CD14-positive monocyte (primary cell): ENCODE results near the gene FBXO36. TPM values are rescaled to one million over a fixed set of nuclear protein-coding genes. Genes with fewer than 3 reads are reported as not detected.

Experiments used
- DNase-seq, 3 donors: peaks; one replicate each; pipeline ENCODE4 v3.0.0-alpha.2; 2011 to 2022
- H2AFZ ChIP-seq: 2 replicates; pipeline ENCODE4 v1.6.0; 2012; ENCODE audit warnings: mild to moderate bottlenecking, low read depth, low read length, inconsistent platforms; ENCODE audit not compliant: insufficient read depth, poor library complexity, severe bottlenecking
- H3K27ac ChIP-seq, 2 donors: 1 replicate in 1 of 2; 2 replicates in 1 of 2; pipeline ENCODE4 v1.5.1; 2012 to 2013; ENCODE audit warnings: low read length in 2 of 2, control low read depth in 1 of 2, inconsistent platforms in 1 of 2, low read depth in 1 of 2, mild to moderate bottlenecking in 1 of 2
- H3K27me3 ChIP-seq, 2 donors: one replicate each; pipeline versions ENCODE4 v1.6.0 to v1.6.1; 2011 to 2013; ENCODE audit warnings: low read length in 2 of 2; ENCODE audit not compliant: control insufficient read depth in 2 of 2, insufficient read depth in 2 of 2
- H3K36me3 ChIP-seq, 2 donors: replicated peaks in 1 of 2; 1 replicate in 1 of 2; 2 replicates in 1 of 2; pipeline versions ENCODE4 v1.5.1 to v1.6.1; 2012 to 2013; ENCODE audit warnings: low read length in 2 of 2, control low read depth in 1 of 2, inconsistent platforms in 1 of 2, mild to moderate bottlenecking in 1 of 2; ENCODE audit not compliant: insufficient read depth in 2 of 2, control insufficient read depth in 1 of 2
- H3K4me1 ChIP-seq, 2 donors: 1 replicate in 1 of 2; 2 replicates in 1 of 2; pipeline versions ENCODE4 v1.5.1 to v1.6.1; 2012 to 2013; ENCODE audit warnings: low read length in 2 of 2, control low read depth in 1 of 2, inconsistent platforms in 1 of 2, mild to moderate bottlenecking in 1 of 2, moderate library complexity in 1 of 2; ENCODE audit not compliant: insufficient read depth in 2 of 2, control insufficient read depth in 1 of 2
- H3K4me2 ChIP-seq: replicated peaks from 2 replicates; pipeline ENCODE3; 2012; ENCODE audit warnings: low read length, moderate library complexity, mild to moderate bottlenecking; ENCODE audit not compliant: poor library complexity, severe bottlenecking; ENCODE audit errors: extremely low read depth
- H3K4me3 ChIP-seq, 3 experiments: fragments of 200-600 bp in 1 of 3; sonication (generic) in 1 of 3; replicated peaks in 1 of 3; 1 replicate in 2 of 3; 2 replicates in 1 of 3; pipeline ENCODE4 v1.5.1; 2011 to 2013; ENCODE audit warnings: low read length in 3 of 3, mild to moderate bottlenecking in 3 of 3, control low read depth in 2 of 3, low read depth in 2 of 3, inconsistent platforms in 1 of 3, moderate library complexity in 1 of 3
- H3K79me2 ChIP-seq: 2 replicates; pipeline ENCODE4 v1.6.0; 2012; ENCODE audit warnings: mild to moderate bottlenecking, control low read depth, inconsistent platforms, low read length, moderate library complexity; ENCODE audit not compliant: insufficient read depth
- H3K9ac ChIP-seq: 2 replicates; pipeline ENCODE4 v1.6.0; 2017; ENCODE audit warnings: low read length, mild to moderate bottlenecking; ENCODE audit not compliant: insufficient read depth, poor library complexity, severe bottlenecking
- H3K9me3 ChIP-seq, 2 donors: replicated peaks in 1 of 2; 1 replicate in 1 of 2; 2 replicates in 1 of 2; pipeline versions ENCODE4 v1.5.1 to v1.6.1; 2012 to 2013; ENCODE audit warnings: low read length in 2 of 2, control low read depth in 1 of 2; ENCODE audit not compliant: control insufficient read depth in 1 of 2, insufficient read depth in 1 of 2
- H4K20me1 ChIP-seq: 2 replicates; pipeline ENCODE4 v1.6.0; 2012; ENCODE audit warnings: mild to moderate bottlenecking, low read length, control low read depth, moderate library complexity; ENCODE audit not compliant: insufficient read depth
- H3K27ac Mint-ChIP-seq, 7 donors: one replicate each; pipeline ENCODE4 v1.8.0; 2020; ENCODE audit warnings: mild to moderate bottlenecking in 7 of 7, mixed read lengths in 7 of 7, moderate library complexity in 6 of 7, inconsistent platforms in 2 of 7
- H3K27me3 Mint-ChIP-seq, 3 donors: one replicate each; pipeline ENCODE4 v1.8.0; 2021 to 2022; ENCODE audit warnings: low read depth in 3 of 3, mild to moderate bottlenecking in 3 of 3, mixed read lengths in 3 of 3, moderate library complexity in 3 of 3, inconsistent platforms in 1 of 3
- H3K36me3 Mint-ChIP-seq, 2 donors: one replicate each; pipeline ENCODE4 v1.8.0; 2020; ENCODE audit warnings: mixed read lengths in 2 of 2, inconsistent platforms in 1 of 2, mild to moderate bottlenecking in 1 of 2
- H3K4me1 Mint-ChIP-seq: one replicate; pipeline ENCODE4 v1.8.0; 2020; ENCODE audit warnings: mild to moderate bottlenecking, mixed read lengths
- H3K4me3 Mint-ChIP-seq, 2 donors: one replicate each; pipeline ENCODE4 v1.8.0; 2020; ENCODE audit warnings: mild to moderate bottlenecking in 2 of 2, mixed read lengths in 2 of 2, moderate library complexity in 1 of 2
- H3K9me3 Mint-ChIP-seq, 7 donors: one replicate each; pipeline ENCODE4 v1.8.0; 2020 to 2022; ENCODE audit warnings: mixed read lengths in 7 of 7, mild to moderate bottlenecking in 6 of 7, moderate library complexity in 6 of 7, inconsistent platforms in 2 of 7
- CTCF ChIP-seq: fragments of 200-600 bp; IDR thresholded peaks from one replicate; pipeline ENCODE4 v1.8.0; 2022; ENCODE audit warnings: antibody characterized with exemption, mild to moderate bottlenecking
- WGBS: methylation state at CpG from one replicate; pipeline ENCODE4 v1.1.5; 2013; ENCODE audit warnings: missing lambda C conversion rate; ENCODE audit not compliant: insufficient coverage; 5-methylcytosine and 5-hydroxymethylcytosine counted together
- intact Hi-C, 2 donors: fragments of 100-400 bp; cut with micrococcal nuclease; formaldehyde crosslinking; loops; one replicate each; pipeline versions ENCODE4 v1.15.0 to v1.15.1; 2023
- polyA minus RNA-seq: library from RNA; depleted of rRNA, polyadenylated mRNA; stranded (reverse); fragments of >200 nt; gene quantifications from 2 replicates; pipeline ENCODE4 v1.2.3, GENCODE V29; 2012
- polyA plus RNA-seq, 3 donors: library from polyadenylated mRNA; depleted of rRNA in 1 of 3; unstranded in 2 of 3; stranded (reverse) in 1 of 3; fragments of 300-500 nt in 2 of 3; fragments of >200 nt in 1 of 3; fragmentation: Illumina TruSeq in 2 of 3; gene quantifications; 1 replicate in 2 of 3; 2 replicates in 1 of 3; pipeline ENCODE4 v1.2.3, GENCODE V29; 2012 to 2021
- total RNA-seq, 12 experiments: library from RNA in 1 of 12; stranded (reverse) in 1 of 12; fragments of 120-200 nt in 1 of 12; gene quantifications; one replicate each; pipeline ENCODE4 v1.2.4 and lab custom pipeline; 2013 to 2026; ENCODE audit warnings: mixed read lengths in 6 of 12, inconsistent platforms in 1 of 12

FBXO36 gene
- 0.64 TPM for total RNA-seq (2013)
- polyA plus RNA-seq (under 1 TPM; 0.52 to 0.90 (median 0.72) TPM), polyA minus RNA-seq (0.40 and 0.42 TPM in 2 replicates), total RNA-seq (lab: John Stamatoyannopoulos, UW) (0.12 to 2.4 (median 0.74) reads per million in 11 experiments)

GRCh38 chr2:229922449-229923386 lies at the start of gene FBXO36:
Gene FBXO36 (plus strand): TSS chr2:229922503. CDS start chr2:229922514, 11 bp downstream.
- DNase-seq = peak in 2 of 3 donors; percentile 80 to 82

More at GRCh38 chr2:229922449-229923386, at the start of gene FBXO36:
- H3K4me1 ChIP-seq = peaks cover 18 to 28% of the 10 kb centered on the region in 2 donors
- peak within 1 kb of the TSS; percentile 91 for H3K9ac ChIP-seq
- peak within 1 kb of the TSS; percentile 39 to 99 (median 88) for H3K4me3 ChIP-seq
- H3K4me2 ChIP-seq = peak within 1 kb of the TSS; percentile 97
- H3K79me2 ChIP-seq = peaks cover 41% of the 10 kb centered on the region
- no peak for TF ChIP-seq CTCF
- peak within 1 kb of the TSS; percentile 96 to 99 (median 98) for H3K27ac Mint-ChIP-seq
- no peaks in the 10 kb centered on the region for H3K27me3 ChIP-seq
- H3K27ac ChIP-seq = peak within 1 kb of the TSS; percentile 94 to 95
- H4K20me1 ChIP-seq = peaks cover 34% of the 10 kb centered on the region
- H3K9me3 ChIP-seq = no peaks in the 10 kb centered on the region
- peaks cover 3 to 7% of the 10 kb centered on the region in 2 donors for H3K36me3 ChIP-seq
- H3K4me1 Mint-ChIP-seq = peaks cover 36% of the 10 kb centered on the region
- H3K27me3 Mint-ChIP-seq = no peaks in the 10 kb centered on the region
- no peaks in the 10 kb centered on the region for H3K9me3 Mint-ChIP-seq
- H3K36me3 Mint-ChIP-seq = peaks cover 6 to 8% of the 10 kb centered on the region in 2 donors
- intact Hi-C loops = loop anchor here in 1 of 2 donors (10.0 kb wide), 1 partner anchor 402 kb away; the partner anchor contains the start of gene SP140L
- WGBS = under 1% methylated on average over 55 of the region's 61 CpGs
- peak within 1 kb of the TSS; percentile 99 for H3K4me3 Mint-ChIP-seq
- H2AFZ ChIP-seq = peak within 1 kb of the TSS; percentile 100
